CD4-positive, alpha-beta T cell treated with Interleukin-6 for 4 hours (primary cell): Measurements from ENCODE around the gene NAPB.

Source experiments
- DNase-seq: peaks from one replicate; pipeline ENCODE4 v3.0.0-alpha.2; 2020; ENCODE audit warnings: mixed read lengths

Gene NAPB

DNA sequence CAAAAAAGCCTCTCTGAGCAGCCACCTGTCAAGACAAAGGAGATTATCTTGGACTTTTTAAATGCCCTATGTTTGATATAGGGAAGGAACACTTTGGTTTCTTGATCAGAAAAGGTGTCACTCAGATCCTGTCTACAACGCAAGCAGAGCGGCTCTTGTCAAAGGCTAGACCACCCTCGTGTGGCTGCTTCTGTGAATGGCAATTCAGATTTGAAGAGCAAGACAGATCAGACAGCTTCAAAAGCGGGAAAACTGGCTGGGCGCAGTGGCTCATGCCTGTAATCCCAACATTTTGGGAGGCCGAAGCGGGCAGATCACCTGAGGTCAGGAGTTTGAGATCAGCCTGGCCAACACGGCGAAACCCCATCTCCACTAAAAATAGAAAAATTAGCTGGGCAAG lies 80.8 kb downstream of the NAPB start:
- DNase-seq: peak; percentile 21

DNA sequence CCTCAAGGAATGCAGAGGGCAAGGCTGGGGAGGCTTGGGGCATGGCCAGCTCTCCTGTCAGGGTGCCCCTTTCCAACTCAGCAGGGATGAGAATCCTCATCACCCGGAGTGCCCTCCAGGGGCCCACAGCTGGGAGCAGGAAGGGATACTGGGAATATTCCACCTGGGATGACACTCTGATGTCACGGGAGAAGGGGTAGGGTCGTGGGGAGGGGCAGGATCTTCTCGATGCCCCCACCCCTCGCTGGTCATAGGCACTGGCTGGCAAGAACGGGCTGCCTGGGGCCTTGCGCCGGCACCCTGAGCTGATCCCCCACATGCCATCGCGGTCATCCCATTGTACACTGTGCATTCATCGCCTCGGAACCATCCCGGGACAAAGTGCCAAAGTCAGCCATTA lies 81.3 kb downstream of the NAPB start:
- no peak for DNase-seq

DNA sequence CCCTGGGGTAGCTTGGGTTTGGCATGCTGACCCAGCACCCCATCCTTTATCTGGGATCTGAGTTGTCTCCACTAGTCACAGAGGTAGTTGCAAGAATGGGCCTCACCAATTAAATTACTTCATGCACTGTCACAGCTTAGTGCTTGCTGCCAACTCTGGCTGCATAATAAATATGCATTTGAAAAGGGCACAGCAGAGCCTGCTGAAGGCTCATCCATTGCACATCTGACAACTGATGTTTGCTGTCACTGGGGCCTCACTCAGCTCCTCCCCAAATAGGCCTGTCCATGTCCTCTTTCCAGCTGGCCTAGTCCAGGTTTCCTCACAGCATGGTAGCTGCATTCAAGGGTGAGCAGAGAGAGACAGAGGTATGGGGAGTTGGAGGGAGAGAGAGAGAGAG lies 84.0 kb downstream of the NAPB start:
- no peak for DNase-seq

DNA sequence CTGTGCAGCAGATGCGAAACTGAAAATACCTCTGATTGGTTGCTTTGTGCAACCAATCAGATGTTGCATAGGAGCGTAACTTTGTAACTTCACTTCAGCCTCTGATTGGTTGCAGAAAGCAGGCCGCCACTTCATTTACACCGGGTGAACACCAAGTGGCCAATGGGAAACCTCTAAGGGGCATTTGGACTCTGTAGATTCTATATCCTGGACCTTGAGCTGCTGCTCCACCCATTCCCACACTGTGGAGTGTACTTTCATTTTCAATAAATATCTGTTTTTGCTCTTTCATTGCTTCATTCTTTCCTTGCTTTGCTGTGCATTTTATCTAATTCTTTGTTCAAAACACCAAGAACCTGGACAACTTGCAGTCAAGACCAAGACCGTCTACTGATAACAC lies 84.8 kb downstream of the NAPB start:
- no peak for DNase-seq

DNA sequence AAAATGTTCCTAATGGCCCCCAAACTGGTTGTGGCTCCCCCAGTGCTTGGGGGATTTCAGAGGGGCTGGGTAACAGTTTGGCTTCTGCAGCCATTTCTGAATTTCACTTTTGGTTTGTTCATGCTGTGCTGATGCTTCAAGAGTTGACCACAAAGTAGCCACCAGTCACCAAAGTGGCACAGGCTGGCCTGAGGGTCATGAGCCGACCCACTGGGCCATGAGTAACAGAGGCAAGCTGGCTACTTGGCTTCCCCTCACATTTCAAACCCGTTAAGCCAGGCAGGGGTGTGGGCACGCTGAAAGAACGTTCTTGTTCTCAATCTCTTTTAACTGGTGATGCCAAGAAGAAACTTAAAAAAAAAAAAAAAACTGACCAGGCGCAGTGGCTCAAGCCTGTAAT lies 85.8 kb downstream of the NAPB start:
- DNase-seq: no peak

DNA sequence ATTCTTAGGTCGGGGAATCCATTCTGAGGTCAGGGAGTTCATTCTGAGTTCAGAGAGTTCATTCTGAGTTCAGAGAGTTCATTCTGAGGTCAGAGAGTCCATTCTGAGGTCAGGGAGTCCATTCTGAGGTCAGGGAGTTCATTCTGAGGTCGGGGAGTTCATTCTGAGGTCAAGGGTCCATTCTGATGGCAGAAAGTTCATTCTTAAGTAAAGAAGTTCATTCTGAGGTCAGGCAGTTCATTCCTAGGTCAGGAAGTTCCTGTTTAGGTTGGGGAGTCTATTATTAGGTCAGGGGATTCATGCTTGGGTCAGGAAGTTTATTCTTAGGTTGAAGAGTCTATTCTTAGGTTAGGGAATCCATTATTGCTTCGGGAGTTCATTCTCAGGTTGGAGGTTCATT lies 87.2 kb downstream of the NAPB start:
- no peak for DNase-seq

DNA sequence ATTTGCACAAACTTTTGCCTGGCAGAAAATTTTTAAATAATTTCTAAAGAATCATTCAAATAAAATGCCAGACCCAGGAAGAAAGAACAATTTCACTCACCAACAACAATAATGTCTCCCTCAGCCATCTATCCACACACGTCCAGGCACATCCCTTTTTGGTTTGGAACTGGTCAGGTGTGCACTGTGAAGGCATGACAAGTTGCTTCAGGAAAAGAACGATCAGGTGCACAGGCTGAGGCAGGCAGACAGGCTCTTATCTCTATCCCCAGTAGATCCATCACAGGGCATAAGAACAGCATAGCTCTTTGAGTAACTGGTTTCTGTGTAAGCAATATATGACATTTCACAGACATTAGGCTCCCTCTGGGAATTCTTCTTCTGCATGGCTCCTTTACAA lies 88.8 kb downstream of the NAPB start:
- DNase-seq: no peak

DNA sequence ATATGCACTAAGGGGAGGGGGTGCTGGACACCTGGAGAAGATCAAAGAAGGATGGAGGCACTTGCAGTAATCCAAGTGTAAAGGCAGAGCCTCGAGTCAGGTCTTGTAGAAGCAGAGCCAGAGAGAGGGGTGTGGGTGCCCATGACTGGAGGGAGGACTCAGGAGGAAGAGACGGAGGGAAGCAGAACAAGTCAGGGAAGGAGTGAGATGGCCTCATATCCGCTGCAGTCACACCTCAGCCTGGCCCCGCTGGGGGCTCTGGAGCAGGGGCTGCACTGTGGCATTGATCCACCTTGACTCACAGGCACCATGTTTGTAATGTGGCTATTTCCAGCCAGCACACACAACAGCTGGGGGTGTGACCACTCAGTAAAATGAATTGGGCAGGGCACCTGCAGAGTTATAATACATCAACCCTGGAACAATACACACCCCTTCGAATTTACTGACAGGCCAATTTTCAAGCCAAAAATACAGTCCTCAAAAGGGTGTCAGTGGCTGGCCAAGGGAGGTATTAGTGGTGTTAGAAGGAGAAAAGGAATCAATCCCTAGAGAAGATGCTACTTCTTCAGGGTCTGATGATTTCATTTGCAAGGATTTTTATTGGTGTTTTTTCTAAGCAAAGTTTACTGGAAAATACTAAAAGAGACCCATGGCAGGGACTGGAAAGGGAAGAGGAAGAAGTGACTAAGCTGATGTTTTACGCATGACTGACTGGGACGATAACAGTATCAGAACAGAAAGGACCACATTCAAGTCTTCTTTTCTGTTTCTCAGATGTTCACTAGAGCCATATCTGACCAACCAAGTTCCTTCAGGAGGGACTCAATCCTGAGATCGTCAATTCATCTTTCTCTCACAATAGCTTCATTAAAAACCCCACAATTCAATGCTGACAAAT lies 89.6 kb downstream of the NAPB start:
- no peak for DNase-seq

DNA sequence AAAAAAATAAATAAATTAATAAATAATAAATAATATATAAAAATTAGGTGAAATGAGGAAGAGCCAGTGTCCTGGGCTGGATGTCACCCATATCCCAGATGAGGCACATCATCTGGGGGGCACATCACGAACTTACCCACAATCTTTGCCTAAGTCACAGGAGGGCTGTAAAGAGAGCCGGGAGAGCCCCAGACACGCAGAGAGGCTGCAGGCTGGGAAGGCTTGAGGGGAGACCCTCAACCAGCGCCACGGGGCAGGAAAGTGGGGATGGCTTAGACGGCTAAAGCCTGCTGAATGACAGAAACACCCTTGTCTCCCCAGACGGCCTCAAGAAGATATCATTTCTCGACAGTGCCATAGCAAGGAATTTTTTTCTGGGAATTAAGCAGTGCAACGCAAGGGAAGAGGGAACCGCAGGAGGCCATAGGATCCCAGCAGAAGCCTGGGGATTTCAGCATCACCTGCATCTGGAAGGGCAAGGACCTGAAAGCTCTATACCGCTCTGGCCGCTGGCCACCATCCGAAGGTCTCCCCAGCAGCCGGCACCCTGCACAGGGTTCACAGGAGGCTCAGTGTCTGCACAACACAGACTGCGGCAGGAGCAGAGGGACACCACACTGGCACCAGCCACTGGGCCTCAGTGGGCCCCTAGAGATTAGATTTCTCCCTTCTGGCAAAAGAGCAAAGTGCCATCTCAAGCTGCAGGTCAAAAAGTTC lies 93.5 kb downstream of the NAPB start:
- no peak for DNase-seq

DNA sequence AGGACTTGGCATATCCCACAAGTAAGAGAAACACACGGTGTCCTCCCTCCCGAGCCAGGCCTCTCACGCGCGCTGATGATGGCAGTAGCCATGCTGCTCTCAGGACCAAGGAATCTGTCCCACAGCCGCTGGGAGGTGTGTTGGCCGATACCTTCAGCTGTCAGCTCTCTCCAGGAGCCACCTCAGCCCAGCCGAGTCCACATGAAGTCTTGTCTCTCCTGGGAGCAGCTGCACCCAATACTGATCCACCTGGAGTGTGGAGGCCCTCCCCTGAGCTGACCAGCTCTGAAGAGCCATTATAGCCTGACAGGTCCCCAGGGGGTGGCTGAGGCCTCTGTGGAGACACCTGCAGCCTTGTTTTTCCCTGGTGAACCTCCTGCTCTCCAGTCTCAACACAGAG lies 94.5 kb downstream of the NAPB start:
- DNase-seq: no peak

DNA sequence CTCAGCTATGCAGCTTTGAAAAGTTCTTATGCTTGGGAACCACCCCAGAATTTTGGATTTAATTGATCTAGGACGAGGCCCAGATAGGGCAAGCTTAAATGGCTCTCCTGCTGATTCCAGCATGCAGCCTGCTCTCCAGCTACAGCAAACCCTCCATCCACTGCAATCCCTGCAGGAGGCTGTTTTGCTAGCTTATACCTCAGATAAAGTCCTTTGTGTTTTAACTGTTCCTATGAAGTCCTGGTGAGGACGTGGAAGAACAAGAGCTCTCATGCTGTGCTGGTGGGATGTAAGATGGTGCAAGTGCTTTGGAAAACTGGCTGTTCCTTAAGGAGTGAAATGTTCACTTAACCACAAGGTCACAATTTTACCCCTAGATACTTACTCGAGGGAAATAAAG lies 96.2 kb downstream of the NAPB start:
- DNase-seq: no peak
